ENCODE data around the gene CELA2B.

Gene CELA2B

DNA sequence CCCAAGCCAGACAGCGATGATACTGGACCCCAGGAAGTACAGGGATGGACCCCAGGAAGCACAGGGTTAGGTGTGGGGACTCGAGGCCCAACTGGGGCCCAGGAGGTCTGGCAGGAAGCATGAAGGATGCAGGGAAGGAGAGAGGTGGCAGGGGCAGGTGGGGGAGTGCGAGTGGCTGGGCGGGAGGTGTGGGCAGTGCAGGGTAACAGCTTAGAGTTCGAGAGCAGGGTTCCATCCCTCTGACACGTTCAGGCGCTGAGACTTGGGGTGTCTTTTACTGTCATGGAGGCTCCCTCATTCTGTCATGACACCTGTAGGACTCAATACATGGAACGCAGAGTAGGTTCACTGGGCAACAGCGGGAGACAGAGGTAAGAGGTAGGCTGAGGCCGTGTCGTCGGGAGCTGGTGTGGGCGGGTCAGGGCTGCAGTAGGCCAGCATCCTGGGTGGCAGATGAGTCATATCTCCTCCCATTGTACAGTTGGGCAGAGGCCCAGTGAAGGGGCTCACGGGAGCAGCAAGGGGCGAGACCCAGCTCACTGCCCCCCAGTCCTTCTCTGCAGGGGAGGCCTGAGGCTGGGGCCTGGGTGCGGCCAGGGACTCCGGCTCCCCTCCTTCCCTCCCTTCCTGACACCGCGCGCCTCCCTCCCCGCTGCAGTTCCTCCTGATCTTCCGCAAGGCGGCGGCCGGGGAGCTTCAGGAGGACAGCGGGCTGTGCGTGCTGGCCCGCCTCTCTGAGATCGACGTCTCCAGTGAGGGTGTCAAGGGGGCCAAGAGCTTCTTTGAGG is 49.2 kb upstream of the CELA2B start (continued):
- no peak for TF ChIP-seq ZNF23 (tag by site-specific recombination; IDR thresholded peaks at IDR 0.05; ENCODE audit: borderline replicate concordance)
- no peak for TF ChIP-seq ZBTB48 (tag by site-specific recombination; IDR thresholded peaks at IDR 0.05)
- TF ChIP-seq, protein P1, sequence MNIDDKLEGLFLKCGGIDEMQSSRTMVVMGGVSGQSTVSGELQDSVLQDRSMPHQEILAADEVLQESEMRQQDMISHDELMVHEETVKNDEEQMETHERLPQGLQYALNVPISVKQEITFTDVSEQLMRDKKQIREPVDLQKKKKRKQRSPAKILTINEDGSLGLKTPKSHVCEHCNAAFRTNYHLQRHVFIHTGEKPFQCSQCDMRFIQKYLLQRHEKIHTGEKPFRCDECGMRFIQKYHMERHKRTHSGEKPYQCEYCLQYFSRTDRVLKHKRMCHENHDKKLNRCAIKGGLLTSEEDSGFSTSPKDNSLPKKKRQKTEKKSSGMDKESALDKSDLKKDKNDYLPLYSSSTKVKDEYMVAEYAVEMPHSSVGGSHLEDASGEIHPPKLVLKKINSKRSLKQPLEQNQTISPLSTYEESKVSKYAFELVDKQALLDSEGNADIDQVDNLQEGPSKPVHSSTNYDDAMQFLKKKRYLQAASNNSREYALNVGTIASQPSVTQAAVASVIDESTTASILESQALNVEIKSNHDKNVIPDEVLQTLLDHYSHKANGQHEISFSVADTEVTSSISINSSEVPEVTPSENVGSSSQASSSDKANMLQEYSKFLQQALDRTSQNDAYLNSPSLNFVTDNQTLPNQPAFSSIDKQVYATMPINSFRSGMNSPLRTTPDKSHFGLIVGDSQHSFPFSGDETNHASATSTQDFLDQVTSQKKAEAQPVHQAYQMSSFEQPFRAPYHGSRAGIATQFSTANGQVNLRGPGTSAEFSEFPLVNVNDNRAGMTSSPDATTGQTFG (tag by site-specific recombination; IDR thresholded peaks at IDR 0.05; ENCODE audit: borderline replicate concordance) = no peak
- no peak for TF ChIP-seq ZNF324 (tag by site-specific recombination; IDR thresholded peaks at IDR 0.05)
- no peak for TF ChIP-seq ZNF24 (tag by site-specific recombination; IDR thresholded peaks at IDR 0.05)
- peak; percentile 80 for TF ChIP-seq EGR2 (tag by site-specific recombination; IDR thresholded peaks at IDR 0.05; ENCODE audit: low read depth)
- TF ChIP-seq ZEB2 (tag by site-specific recombination; IDR thresholded peaks at IDR 0.05) = 0 out of 2 replicates have a peak, but pooled peaks have one; percentile 16
- no peak for TF ChIP-seq GLI2 (tag by site-specific recombination; IDR thresholded peaks at IDR 0.05; ENCODE audit: borderline replicate concordance, low read depth)
- no peak for TF ChIP-seq ZNF140 (tag by site-specific recombination; IDR thresholded peaks at IDR 0.05)
- TF ChIP-seq ZNF501 (tag by site-specific recombination; IDR thresholded peaks at IDR 0.05) = no peak
- no peak for TF ChIP-seq ZBTB21 (tag by site-specific recombination; IDR thresholded peaks at IDR 0.05)
- TF ChIP-seq ZNF169 (tag by site-specific recombination; IDR thresholded peaks at IDR 0.05) = no peak
- no peak for TF ChIP-seq SCRT1 (tag by site-specific recombination; IDR thresholded peaks at IDR 0.05; ENCODE audit: borderline replicate concordance)
- no peak for TF ChIP-seq SETDB1 (IDR thresholded peaks at IDR 0.05; ENCODE audit: insufficient read length, low read length)
- TF ChIP-seq ZNF155 (tag by site-specific recombination; IDR thresholded peaks at IDR 0.05) = no peak
- TF ChIP-seq ZNF341 (tag by site-specific recombination; IDR thresholded peaks at IDR 0.05; ENCODE audit: low read depth) = peak; percentile 47; the same call in 1 of the 2 replicates
- no peak for TF ChIP-seq ZNF629 (tag by site-specific recombination; IDR thresholded peaks at IDR 0.05)
- TF ChIP-seq GLIS2 (tag by site-specific recombination; IDR thresholded peaks at IDR 0.05) = peak; percentile 69
- no peak for TF ChIP-seq ZNF768 (tag by site-specific recombination; IDR thresholded peaks at IDR 0.05)
- 0 out of 2 replicates have a peak, but pooled peaks have one; percentile 26 for TF ChIP-seq KLF1 (tag by site-specific recombination; IDR thresholded peaks at IDR 0.05)
- no peak for TF ChIP-seq ZNF48 (tag by site-specific recombination; IDR thresholded peaks at IDR 0.05)
- no peak for TF ChIP-seq GFI1B (tag by site-specific recombination; IDR thresholded peaks at IDR 0.05)
- peak; percentile 93 for TF ChIP-seq GLIS1 (tag by site-specific recombination; IDR thresholded peaks at IDR 0.05)
- TF ChIP-seq ZBTB20 (tag by site-specific recombination; IDR thresholded peaks at IDR 0.05) = no peak
- TF ChIP-seq KLF8 (tag by site-specific recombination; IDR thresholded peaks at IDR 0.05) = no peak
- TF ChIP-seq ZNF513 (tag by site-specific recombination; IDR thresholded peaks at IDR 0.05) = no peak
- peak; percentile 91 for TF ChIP-seq ZFHX2 (tag by site-specific recombination; conservative IDR thresholded peaks at IDR 0.05)
- no peak for TF ChIP-seq ZNF561 (tag by site-specific recombination; IDR thresholded peaks at IDR 0.05; ENCODE audit: borderline replicate concordance)
- no peak for TF ChIP-seq ZNF624 (tag by site-specific recombination; IDR thresholded peaks at IDR 0.05)
- no peak for TF ChIP-seq SALL2 (tag by site-specific recombination; IDR thresholded peaks at IDR 0.05; ENCODE audit: borderline replicate concordance)
- peak; percentile 76 for TF ChIP-seq ZIC2 (tag by site-specific recombination; IDR thresholded peaks at IDR 0.05)
- no peak for TF ChIP-seq ZSCAN16 (tag by site-specific recombination; IDR thresholded peaks at IDR 0.05)
- no peak for TF ChIP-seq ZBTB8A (tag by site-specific recombination; IDR thresholded peaks at IDR 0.05)
- no peak for TF ChIP-seq ZNF391 (tag by site-specific recombination; IDR thresholded peaks at IDR 0.05; ENCODE audit: borderline replicate concordance, low read depth)
- TF ChIP-seq, protein P2, sequence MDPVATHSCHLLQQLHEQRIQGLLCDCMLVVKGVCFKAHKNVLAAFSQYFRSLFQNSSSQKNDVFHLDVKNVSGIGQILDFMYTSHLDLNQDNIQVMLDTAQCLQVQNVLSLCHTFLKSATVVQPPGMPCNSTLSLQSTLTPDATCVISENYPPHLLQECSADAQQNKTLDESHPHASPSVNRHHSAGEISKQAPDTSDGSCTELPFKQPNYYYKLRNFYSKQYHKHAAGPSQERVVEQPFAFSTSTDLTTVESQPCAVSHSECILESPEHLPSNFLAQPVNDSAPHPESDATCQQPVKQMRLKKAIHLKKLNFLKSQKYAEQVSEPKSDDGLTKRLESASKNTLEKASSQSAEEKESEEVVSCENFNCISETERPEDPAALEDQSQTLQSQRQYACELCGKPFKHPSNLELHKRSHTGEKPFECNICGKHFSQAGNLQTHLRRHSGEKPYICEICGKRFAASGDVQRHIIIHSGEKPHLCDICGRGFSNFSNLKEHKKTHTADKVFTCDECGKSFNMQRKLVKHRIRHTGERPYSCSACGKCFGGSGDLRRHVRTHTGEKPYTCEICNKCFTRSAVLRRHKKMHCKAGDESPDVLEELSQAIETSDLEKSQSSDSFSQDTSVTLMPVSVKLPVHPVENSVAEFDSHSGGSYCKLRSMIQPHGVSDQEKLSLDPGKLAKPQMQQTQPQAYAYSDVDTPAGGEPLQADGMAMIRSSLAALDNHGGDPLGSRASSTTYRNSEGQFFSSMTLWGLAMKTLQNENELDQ (tag by site-specific recombination; IDR thresholded peaks at IDR 0.05; ENCODE audit: low read depth) = no peak
